HCT116 (cell line): ENCODE data around the gene UBE2D1.

ENCODE experiments used
- CBX3 ChIP-seq: IDR thresholded peaks from 2 replicates; pipeline ENCODE4 v1.6.1; 2012; ENCODE audit warnings: low read depth
- CTCF ChIP-seq, 3 experiments: fragments of 200-600 bp in 1 of 3; sonication (generic) in 1 of 3; IDR thresholded peaks in 2 of 3; conservative IDR thresholded peaks in 1 of 3; 2 replicates each; pipeline ENCODE4 v1.5.1; 2012 to 2017; ENCODE audit warnings: low read depth in 2 of 3, low read length in 2 of 3, antibody characterized with exemption in 1 of 3, borderline replicate concordance in 1 of 3, control low read depth in 1 of 3, mild to moderate bottlenecking in 1 of 3, mixed read lengths in 1 of 3, mixed run types in 1 of 3, moderate library complexity in 1 of 3; ENCODE audit not compliant: insufficient read depth in 1 of 3
- EZH2 ChIP-seq: fragments of 200-600 bp; sonication (generic); IDR thresholded peaks from 2 replicates; pipeline ENCODE4 v1.6.1; 2017; ENCODE audit warnings: antibody characterized with exemption, mixed run types
- JUND ChIP-seq: IDR thresholded peaks from 2 replicates; pipeline ENCODE4 v1.6.1; 2012
- POLR2AphosphoS5 ChIP-seq: IDR thresholded peaks from 2 replicates; pipeline ENCODE4 v1.6.1; 2011; ENCODE audit warnings: mild to moderate bottlenecking, low read depth, low read length, moderate library complexity
- REST ChIP-seq: IDR thresholded peaks from 2 replicates; pipeline ENCODE4 v1.6.1; 2012; ENCODE audit warnings: low read depth
- YY1 ChIP-seq: IDR thresholded peaks from 2 replicates; pipeline ENCODE4 v1.6.1; 2011; ENCODE audit warnings: low read length, low read depth, moderate library complexity, mild to moderate bottlenecking; ENCODE audit not compliant: insufficient replicate concordance; ENCODE audit errors: extremely low read depth
- ZNF274 ChIP-seq: fragments of 200-500 bp; sonication (Bioruptor generic); IDR thresholded peaks from 2 replicates; pipeline ENCODE4 v1.6.1; 2014; ENCODE audit warnings: mild to moderate bottlenecking, low read depth, low read length, inconsistent platforms

- TF ChIP-seq CTCF (IDR thresholded peaks at IDR 0.05 in 2 of 3, conservative IDR thresholded peaks at IDR 0.05 in 1 of 3; ENCODE audit: borderline replicate concordance in 1 of 3, insufficient read depth in 1 of 3, low read depth in 2 of 3, low read length in 2 of 3) (no peak), REST (no peak), CBX3 (no peak), JUND (no peak), POLR2AphosphoS5 (no peak), ZNF274 (no peak), EZH2 (no peak), YY1 (no peak)
Measured at GRCh38 chr10:58320351-58321049, 14.3 kb upstream of the UBE2D1 start.
